ENCODE results near the gene CYP4V2. TPM values are rescaled to one million over a fixed set of nuclear protein-coding genes. Genes with fewer than 3 reads are reported as not detected.
A peak's percentile ranks its signal among the peaks of the same experiment; 100 is the strongest.

The CYP4V2 gene
- total RNA-seq, 1 donor from 2014 or later = 4.5 TPM

DNA sequence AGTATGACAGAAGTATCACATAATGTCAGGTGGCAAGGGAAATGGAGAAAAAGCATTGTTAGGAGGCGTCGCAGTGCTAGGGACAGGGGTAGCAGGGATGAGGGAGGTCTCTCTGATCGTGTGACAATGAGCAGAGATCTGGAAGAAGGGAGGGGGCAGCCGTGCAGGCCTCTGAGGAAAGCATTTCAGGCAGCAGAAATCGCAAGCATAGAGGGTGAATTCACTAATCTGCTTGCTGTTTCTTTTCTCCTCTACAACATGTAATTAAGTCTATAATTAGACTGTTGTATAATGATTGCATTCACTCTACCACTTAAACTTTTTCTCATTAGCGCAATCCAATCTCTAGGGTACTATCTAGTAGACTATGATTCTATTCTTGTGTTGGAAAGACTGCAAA, 9.1 kb downstream of the CYP4V2 start:
- Mint-ChIP-seq H3K27ac (no peak overlapping the region), H3K4me1 (peaks cover 12% of the 10 kb centered on the region), H3K4me3 (no peak overlapping the region), H3K9me3 (no peaks in the 10 kb centered on the region), H3K27me3 (ENCODE audit: low read depth) (no peaks in the 10 kb centered on the region), H3K36me3 (peaks cover 6% of the 10 kb centered on the region)
- TF ChIP-seq, protein P1, sequence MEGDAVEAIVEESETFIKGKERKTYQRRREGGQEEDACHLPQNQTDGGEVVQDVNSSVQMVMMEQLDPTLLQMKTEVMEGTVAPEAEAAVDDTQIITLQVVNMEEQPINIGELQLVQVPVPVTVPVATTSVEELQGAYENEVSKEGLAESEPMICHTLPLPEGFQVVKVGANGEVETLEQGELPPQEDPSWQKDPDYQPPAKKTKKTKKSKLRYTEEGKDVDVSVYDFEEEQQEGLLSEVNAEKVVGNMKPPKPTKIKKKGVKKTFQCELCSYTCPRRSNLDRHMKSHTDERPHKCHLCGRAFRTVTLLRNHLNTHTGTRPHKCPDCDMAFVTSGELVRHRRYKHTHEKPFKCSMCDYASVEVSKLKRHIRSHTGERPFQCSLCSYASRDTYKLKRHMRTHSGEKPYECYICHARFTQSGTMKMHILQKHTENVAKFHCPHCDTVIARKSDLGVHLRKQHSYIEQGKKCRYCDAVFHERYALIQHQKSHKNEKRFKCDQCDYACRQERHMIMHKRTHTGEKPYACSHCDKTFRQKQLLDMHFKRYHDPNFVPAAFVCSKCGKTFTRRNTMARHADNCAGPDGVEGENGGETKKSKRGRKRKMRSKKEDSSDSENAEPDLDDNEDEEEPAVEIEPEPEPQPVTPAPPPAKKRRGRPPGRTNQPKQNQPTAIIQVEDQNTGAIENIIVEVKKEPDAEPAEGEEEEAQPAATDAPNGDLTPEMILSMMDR (IDR thresholded peaks at IDR 0.05; ENCODE audit: unreplicated experiment) = no peak
- no peak for DNase-seq (ENCODE audit: low spot score in 2 of 2, unreplicated experiment in 2 of 2)

DNA sequence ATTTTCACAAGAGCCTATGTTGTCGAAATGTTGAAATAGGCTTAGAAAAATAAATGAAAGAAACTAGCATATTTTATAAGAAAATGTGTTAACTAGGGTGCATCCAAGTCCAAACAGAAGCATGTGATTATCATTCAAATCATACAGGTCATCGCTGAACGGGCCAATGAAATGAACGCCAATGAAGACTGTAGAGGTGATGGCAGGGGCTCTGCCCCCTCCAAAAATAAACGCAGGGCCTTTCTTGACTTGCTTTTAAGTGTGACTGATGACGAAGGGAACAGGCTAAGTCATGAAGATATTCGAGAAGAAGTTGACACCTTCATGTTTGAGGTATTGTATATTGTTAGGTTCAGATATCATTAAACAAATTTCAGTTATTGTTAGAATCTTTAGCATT, 9.6 kb downstream of the CYP4V2 start:
- Mint-ChIP-seq H3K27me3 (ENCODE audit: low read depth) (no peaks in the 10 kb centered on the region), H3K9me3 (no peaks in the 10 kb centered on the region), H3K4me3 (no peak overlapping the region), H3K36me3 (peaks cover 4% of the 10 kb centered on the region), H3K27ac (no peak overlapping the region), H3K4me1 (peaks cover 12% of the 10 kb centered on the region)
- TF ChIP-seq, protein P1 (IDR thresholded peaks at IDR 0.05; ENCODE audit: unreplicated experiment) = no peak
- DNase-seq (ENCODE audit: low spot score in 2 of 2, unreplicated experiment in 2 of 2) = no peak

DNA sequence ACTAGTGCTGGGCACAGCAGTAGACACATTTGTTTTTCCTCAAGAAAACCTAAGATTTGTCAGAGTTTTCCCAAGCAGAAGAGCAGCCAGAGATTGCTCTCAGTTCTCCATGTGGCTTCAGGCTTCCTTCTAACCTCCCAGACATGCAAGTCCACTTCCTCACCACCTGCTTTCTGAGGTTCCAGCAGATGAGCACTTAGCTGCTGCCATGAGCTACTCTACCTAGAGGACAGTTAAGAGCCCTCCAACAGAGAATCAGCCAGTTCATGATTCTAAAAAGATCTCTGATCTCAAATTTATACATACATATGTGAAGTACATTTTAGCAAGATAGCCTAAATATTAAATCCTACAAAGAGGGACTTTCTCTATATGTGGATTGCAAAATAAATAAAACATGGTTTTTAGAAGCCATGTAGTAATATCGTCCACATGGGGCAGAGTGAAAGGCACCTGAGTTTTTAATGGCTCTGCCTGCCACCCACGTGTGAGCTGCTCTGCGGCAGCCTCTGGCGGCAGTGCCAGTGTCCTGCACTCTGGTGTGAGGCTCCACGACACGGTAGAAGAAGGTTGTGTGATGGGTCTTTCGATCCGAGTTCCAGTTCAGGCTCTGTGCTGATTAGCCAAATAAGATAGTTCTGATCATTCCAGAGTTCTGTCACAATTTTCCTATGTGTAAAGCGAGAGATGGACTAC, 10.3 kb downstream of the CYP4V2 start:
- peaks cover 12% of the 10 kb centered on the region for H3K4me1 Mint-ChIP-seq
- no peak overlapping the region for H3K4me3 Mint-ChIP-seq
- TF ChIP-seq, protein P1 (IDR thresholded peaks at IDR 0.05; ENCODE audit: unreplicated experiment) = peak; percentile 42
- no peaks in the 10 kb centered on the region for H3K9me3 Mint-ChIP-seq
- no peak for DNase-seq (ENCODE audit: low spot score in 2 of 2, unreplicated experiment in 2 of 2)
- no peaks in the 10 kb centered on the region for H3K27me3 Mint-ChIP-seq (ENCODE audit: low read depth)
- no peak overlapping the region for H3K27ac Mint-ChIP-seq
- H3K36me3 Mint-ChIP-seq = no peaks in the 10 kb centered on the region

DNA sequence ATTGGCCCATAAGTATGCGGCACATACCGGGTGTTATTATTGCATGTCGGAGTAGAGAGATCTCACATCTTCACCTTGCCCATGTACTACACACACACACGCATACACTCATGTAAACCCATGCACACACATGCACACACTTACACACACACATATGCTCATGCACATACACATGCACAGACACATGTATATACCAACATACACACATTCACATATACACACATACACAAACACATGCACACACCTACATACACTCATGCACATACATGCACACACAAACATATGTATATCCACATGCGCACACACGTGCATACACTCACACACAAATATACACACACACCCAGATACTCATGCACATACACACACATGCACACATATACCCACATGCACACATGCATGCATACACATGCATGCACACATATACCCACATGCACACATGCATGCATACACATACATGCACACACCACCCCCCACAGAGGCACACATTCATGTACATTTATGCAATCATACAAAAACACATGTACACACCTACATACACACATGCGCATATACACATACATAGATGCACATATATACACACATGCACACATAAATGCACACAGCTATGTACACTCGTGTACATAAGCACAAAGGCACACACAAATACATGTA, 11.2 kb downstream of the CYP4V2 start:
- TF ChIP-seq, protein P1 (IDR thresholded peaks at IDR 0.05; ENCODE audit: unreplicated experiment) = no peak
- no peaks in the 10 kb centered on the region for H3K36me3 Mint-ChIP-seq
- H3K4me1 Mint-ChIP-seq = peaks cover 12% of the 10 kb centered on the region
- no peak overlapping the region for H3K4me3 Mint-ChIP-seq
- no peaks in the 10 kb centered on the region for H3K9me3 Mint-ChIP-seq
- no peak for DNase-seq (ENCODE audit: low spot score in 2 of 2, unreplicated experiment in 2 of 2)
- no peak overlapping the region for H3K27ac Mint-ChIP-seq
- no peaks in the 10 kb centered on the region for H3K27me3 Mint-ChIP-seq (ENCODE audit: low read depth)

DNA sequence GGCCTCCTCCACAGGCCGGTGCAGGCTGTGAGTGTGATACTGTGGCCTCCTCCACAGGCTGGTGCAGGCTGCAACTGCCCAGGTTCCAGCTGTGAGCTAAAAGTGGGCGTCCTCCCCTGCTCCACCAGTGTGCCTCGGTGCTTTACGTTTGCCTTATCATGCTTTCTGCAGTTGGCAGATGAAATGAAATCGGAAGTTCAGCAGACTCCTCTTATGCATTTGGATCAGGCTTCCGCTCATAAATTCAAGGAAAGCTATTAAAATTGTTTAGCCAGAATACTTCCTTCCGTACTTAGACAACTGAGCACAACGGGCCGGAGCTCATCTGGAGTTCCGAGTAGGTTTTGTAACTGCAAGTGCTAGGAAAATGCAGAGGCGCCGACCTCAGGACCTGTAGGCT, 12.0 kb downstream of the CYP4V2 start:
- TF ChIP-seq, protein P1 (IDR thresholded peaks at IDR 0.05; ENCODE audit: unreplicated experiment) = no peak
- no peak overlapping the region for H3K4me3 Mint-ChIP-seq
- DNase-seq (ENCODE audit: low spot score in 2 of 2, unreplicated experiment in 2 of 2) = no peak
- H3K36me3 Mint-ChIP-seq = no peaks in the 10 kb centered on the region
- H3K9me3 Mint-ChIP-seq = no peaks in the 10 kb centered on the region
- H3K27me3 Mint-ChIP-seq (ENCODE audit: low read depth) = no peaks in the 10 kb centered on the region
- H3K27ac Mint-ChIP-seq = peak overlapping the region; percentile 22
- H3K4me1 Mint-ChIP-seq = peaks cover 12% of the 10 kb centered on the region

Data from mesothelial cell of epicardium (in vitro differentiated cells).